Panc1 (cell line): ENCODE data around the gene GRID1. TPM values are rescaled to one million over a fixed set of nuclear protein-coding genes. Genes with fewer than 3 reads are reported as not detected.

Experiments
- ATAC-seq: fragments of 200-7000 bp; cut with Tn5 transposase; 2 replicates; pipeline ENCODE4 v1.9.1; 2020; ENCODE audit warnings: mild to moderate bottlenecking, moderate library complexity
- BruUV-seq: library from RNA; stranded (reverse); fragments of 400-500 nt; replicated peaks from 2 replicates; lab custom pipeline; 2021; lab: Mats Ljungman, UMichigan
- CTCF ChIA-PET: fragments of 300-600 bp; sonication (Branson Sonifier 250); formaldehyde crosslinking; loops from one replicate; lab custom pipeline; 2022; ENCODE audit warnings: antibody characterized with exemption; lab: Charles Lee
- POLR2A ChIA-PET: fragments of 300-600 bp; sonication (Branson Sonifier 250); formaldehyde crosslinking; loops from one replicate; lab custom pipeline; 2022; ENCODE audit warnings: antibody characterized with exemption; lab: Charles Lee
- DNase-seq: peaks from one replicate; pipeline ENCODE4 v3.0.0-alpha.2; 2010; ENCODE audit warnings: low read depth, low spot score
- H3K27ac ChIP-seq: 2 replicates; pipeline ENCODE4 v1.5.1; 2011; ENCODE audit warnings: mild to moderate bottlenecking, low read length, inconsistent platforms
- H3K27me3 ChIP-seq: fragments of 200-500 bp; sonication (Bioruptor generic); 2 replicates; pipeline ENCODE4 v1.6.0; 2014; ENCODE audit warnings: low read length, inconsistent platforms; ENCODE audit not compliant: control insufficient read depth, insufficient read depth
- H3K36me3 ChIP-seq: fragments of 200-500 bp; sonication (Bioruptor generic); 2 replicates; pipeline ENCODE4 v1.5.1; 2014; ENCODE audit warnings: inconsistent platforms, mild to moderate bottlenecking, low read length, moderate library complexity; ENCODE audit not compliant: control insufficient read depth, insufficient read depth
- H3K4me1 ChIP-seq: 2 replicates; pipeline ENCODE4 v1.5.1; 2011; ENCODE audit warnings: inconsistent platforms, mild to moderate bottlenecking, low read length, moderate library complexity; ENCODE audit not compliant: control insufficient read depth, insufficient read depth
- H3K4me3 ChIP-seq, 2 experiments: 2 replicates each; pipeline ENCODE4 v1.5.1; 2011 to 2012; ENCODE audit warnings: low read depth in 2 of 2, low read length in 2 of 2, mild to moderate bottlenecking in 2 of 2, inconsistent platforms in 1 of 2, moderate library complexity in 1 of 2
- H3K9me3 ChIP-seq: fragments of 200-500 bp; sonication (Bioruptor generic); 2 replicates; pipeline ENCODE4 v1.5.1; 2014; ENCODE audit warnings: low read depth, mild to moderate bottlenecking, inconsistent platforms, low read length, moderate library complexity; ENCODE audit not compliant: control insufficient read depth, insufficient read depth
- CTCF ChIP-seq: fragments of 450-650 bp; IDR thresholded peaks from 2 replicates; pipeline ENCODE4 v1.5.1; 2017; ENCODE audit warnings: mild to moderate bottlenecking
- POLR2AphosphoS5 ChIP-seq: IDR thresholded peaks from 2 replicates; pipeline ENCODE4 v1.6.1; 2012; ENCODE audit warnings: mild to moderate bottlenecking, low read depth, low read length, moderate library complexity
- REST ChIP-seq, 2 experiments: IDR thresholded peaks; 2 replicates each; pipeline ENCODE4 v1.6.1; 2011 to 2012; ENCODE audit warnings: low read depth in 2 of 2, control low read depth in 1 of 2, low read length in 1 of 2, mild to moderate bottlenecking in 1 of 2, moderate library complexity in 1 of 2; ENCODE audit not compliant: insufficient read depth in 1 of 2
- SIN3A ChIP-seq: IDR thresholded peaks from 2 replicates; pipeline ENCODE4 v1.6.1; 2012; ENCODE audit warnings: low read depth, mild to moderate bottlenecking, low read length, moderate library complexity, borderline replicate concordance; ENCODE audit not compliant: insufficient read depth
- TCF7L2 ChIP-seq: IDR thresholded peaks from 2 replicates; pipeline ENCODE4 v1.6.1; 2011; ENCODE audit warnings: mild to moderate bottlenecking, low read depth, low read length, inconsistent platforms
- in situ Hi-C: cut with HindIII; loops from 2 replicates; pipeline ENCODE4 v1.10.0; 2016; ENCODE audit warnings: low sequenced_read_pairs, low pct_unique_long_range_greater_than_20kb
- intact Hi-C: fragments of 100-400 bp; cut with micrococcal nuclease; formaldehyde crosslinking; loops from one replicate; pipeline ENCODE4 v1.10.0; 2022; ENCODE audit not compliant: unreplicated experiment
- total RNA-seq: library from RNA; stranded (reverse); gene quantifications from one replicate; pipeline ENCODE4 v1.2.1, GENCODE V29; 2021; ENCODE audit not compliant: unreplicated experiment

The GRID1 gene
- total RNA-seq, 1 experiment from 2014 or later = 2.3 TPM

GRCh38 chr10:85959239-85959638 lies 407.4 kb downstream of the GRID1 start:
- Histone ChIP-seq H3K27ac (no peak overlapping the region), H3K4me1 (no peaks in the 10 kb centered on the region), H3K4me3 (no peak overlapping the region), H3K27me3 (no peaks in the 10 kb centered on the region; the same call in none of the 2 replicates), H3K9me3 (no peaks in the 10 kb centered on the region), H3K36me3 (no peaks in the 10 kb centered on the region)
- in situ Hi-C loops (no loop called here), intact Hi-C loops (no loop called here)
- no peak for DNase-seq
- BruUV-seq = no TSS peak
- TF ChIP-seq SIN3A = no peak
- no peak for TF ChIP-seq POLR2AphosphoS5
- no peak for TF ChIP-seq TCF7L2
- TF ChIP-seq CTCF = no peak
- TF ChIP-seq REST (IDR thresholded peaks at IDR 0.05; ENCODE audit: insufficient read depth in 1 of 2, low read depth in 2 of 2, low read length in 1 of 2) = no peak
- ChIA-PET POLR2A (no interaction called here), CTCF (no interaction called here)
- ATAC-seq = no peak

GRCh38 chr10:85950921-85951320 lies 415.7 kb downstream of the GRID1 start:
- no peak for TF ChIP-seq POLR2AphosphoS5
- TF ChIP-seq CTCF = no peak
- no peak for TF ChIP-seq SIN3A
- TF ChIP-seq TCF7L2 = no peak
- H3K9me3 ChIP-seq = no peaks in the 10 kb centered on the region
- no TSS peak for BruUV-seq
- DNase-seq (no peak), ATAC-seq (no peak)
- H3K27ac ChIP-seq = no peak overlapping the region
- no peaks in the 10 kb centered on the region; the same call in 1 of the 2 replicates for H3K27me3 ChIP-seq
- intact Hi-C loops (no loop called here), in situ Hi-C loops (no loop called here)
- no peaks in the 10 kb centered on the region for H3K36me3 ChIP-seq
- H3K4me1 ChIP-seq = no peaks in the 10 kb centered on the region
- no peak overlapping the region for H3K4me3 ChIP-seq
- ChIA-PET POLR2A (no interaction called here), CTCF (no interaction called here)
